HEK293 (cell line): ENCODE data around the gene RBM17.

Experiments used
- CTCF ChIA-PET: fragments of 350-600 bp; formaldehyde crosslinking; extraction: SDS; loops from one replicate; lab custom pipeline; 2021; ENCODE audit warnings: antibody characterized with exemption; lab: Yijun Ruan, JAX
- POLR2A ChIA-PET: fragments of 300-600 bp; formaldehyde crosslinking; extraction: SDS; loops from one replicate; lab custom pipeline; 2020; ENCODE audit warnings: antibody characterized with exemption, inconsistent platforms; lab: Yijun Ruan, JAX
- H3K27ac ChIP-seq: fragments of 200-500 bp; sonication (Bioruptor generic); 2 replicates; pipeline ENCODE4 v1.5.1; 2014; ENCODE audit warnings: low read depth, low read length, control low read depth, inconsistent platforms; ENCODE audit errors: extremely low read depth
- H3K36me3 ChIP-seq, 2 experiments: fragments of 200-500 bp in 1 of 2; sonication (Bioruptor generic) in 1 of 2; 1 replicate in 1 of 2; 2 replicates in 1 of 2; pipeline ENCODE4 v1.5.1; 2014 to 2017; ENCODE audit warnings: inconsistent platforms in 2 of 2, low read length in 2 of 2; ENCODE audit not compliant: control insufficient read depth in 2 of 2, insufficient read depth in 1 of 2
- H3K4me1 ChIP-seq: fragments of 200-500 bp; sonication (Bioruptor generic); 2 replicates; pipeline ENCODE4 v1.5.1; 2014; ENCODE audit warnings: mild to moderate bottlenecking, low read length, inconsistent platforms; ENCODE audit not compliant: control insufficient read depth, insufficient read depth
- H3K4me3 ChIP-seq: 2 replicates; pipeline ENCODE4 v1.5.1; 2011; ENCODE audit warnings: low read depth, mild to moderate bottlenecking, control low read depth, low read length, moderate library complexity
- H3K9me3 ChIP-seq: fragments of 200-500 bp; sonication (Bioruptor generic); 2 replicates; pipeline ENCODE4 v1.5.1; 2014; ENCODE audit warnings: low read depth, low read length, inconsistent platforms; ENCODE audit not compliant: control insufficient read depth, insufficient read depth
- BCL11A ChIP-seq: fragments of 450-650 bp; formaldehyde crosslinking; IDR thresholded peaks from 2 replicates; pipeline ENCODE4 v1.5.1; 2016; ENCODE audit warnings: low read depth, missing biosample characterization, missing genetic modification characterization
- HIC1 ChIP-seq: fragments of 450-650 bp; formaldehyde crosslinking; IDR thresholded peaks from 2 replicates; pipeline ENCODE4 v1.5.1; 2016; ENCODE audit warnings: missing biosample characterization, missing genetic modification characterization
- HOXA7 ChIP-seq: sonication (generic); formaldehyde crosslinking; IDR thresholded peaks from 2 replicates; pipeline ENCODE4 v1.8.1; 2022; ENCODE audit warnings: missing genetic modification reagents, borderline replicate concordance
- HOXC10 ChIP-seq: sonication (generic); formaldehyde crosslinking; IDR thresholded peaks from 2 replicates; pipeline ENCODE4 v1.8.1; 2023; ENCODE audit warnings: mild to moderate bottlenecking, missing genetic modification reagents
- KLF1 ChIP-seq: fragments of 450-650 bp; formaldehyde crosslinking; IDR thresholded peaks from 2 replicates; pipeline ENCODE4 v1.5.1; 2016; ENCODE audit warnings: missing biosample characterization, missing genetic modification characterization
- PRDM1 ChIP-seq: fragments of 450-650 bp; formaldehyde crosslinking; IDR thresholded peaks from 2 replicates; pipeline ENCODE4; 2016; ENCODE audit warnings: missing biosample characterization, missing genetic modification characterization
- RBAK ChIP-seq: fragments of 450-650 bp; formaldehyde crosslinking; IDR thresholded peaks from 2 replicates; pipeline ENCODE4 v1.5.1; 2016; ENCODE audit warnings: missing biosample characterization, missing genetic modification characterization
- REST ChIP-seq: fragments of 450-650 bp; formaldehyde crosslinking; IDR thresholded peaks from 2 replicates; pipeline ENCODE4 v1.5.1; 2016; ENCODE audit warnings: missing biosample characterization, missing genetic modification characterization
- YY1 ChIP-seq: fragments of 450-650 bp; formaldehyde crosslinking; IDR thresholded peaks from 2 replicates; pipeline ENCODE4 v1.5.1; 2018; ENCODE audit warnings: missing biosample characterization, missing genetic modification characterization
- ZBTB17 ChIP-seq: fragments of 450-650 bp; formaldehyde crosslinking; IDR thresholded peaks from 2 replicates; pipeline ENCODE4 v1.5.1; 2016; ENCODE audit warnings: missing biosample characterization, missing genetic modification characterization
- ZBTB49 ChIP-seq: fragments of 450-650 bp; formaldehyde crosslinking; IDR thresholded peaks from 2 replicates; pipeline ENCODE4 v1.5.1; 2016; ENCODE audit warnings: missing biosample characterization, missing genetic modification characterization, low read depth
- ZBTB8A ChIP-seq: fragments of 450-650 bp; formaldehyde crosslinking; IDR thresholded peaks from 2 replicates; pipeline ENCODE4 v1.5.1; 2016; ENCODE audit warnings: missing biosample characterization, missing genetic modification characterization
- ZNF132 ChIP-seq: fragments of 450-650 bp; formaldehyde crosslinking; IDR thresholded peaks from 2 replicates; pipeline ENCODE4 v1.5.1; 2017; ENCODE audit warnings: missing biosample characterization, missing genetic modification characterization, borderline replicate concordance
- ZNF157 ChIP-seq: fragments of 450-650 bp; formaldehyde crosslinking; IDR thresholded peaks from 2 replicates; pipeline ENCODE4 v1.5.1; 2016; ENCODE audit warnings: missing biosample characterization, missing genetic modification characterization
- ZNF16 ChIP-seq: fragments of 450-650 bp; formaldehyde crosslinking; IDR thresholded peaks from 2 replicates; pipeline ENCODE4 v1.5.1; 2016; ENCODE audit warnings: low read depth, missing biosample characterization, missing genetic modification characterization
- ZNF184 ChIP-seq: fragments of 450-650 bp; IDR thresholded peaks from 2 replicates; pipeline ENCODE4 v1.5.1; 2018; ENCODE audit warnings: missing biosample characterization, mild to moderate bottlenecking, missing genetic modification characterization
- ZNF354C ChIP-seq: fragments of 450-650 bp; formaldehyde crosslinking; IDR thresholded peaks from 2 replicates; pipeline ENCODE4 v1.5.1; 2016; ENCODE audit warnings: missing biosample characterization, missing genetic modification characterization, low read depth, borderline replicate concordance
- ZNF404 ChIP-seq: fragments of 450-650 bp; formaldehyde crosslinking; IDR thresholded peaks from 2 replicates; pipeline ENCODE4 v1.5.1; 2017; ENCODE audit warnings: missing biosample characterization, missing genetic modification characterization
- ZNF596 ChIP-seq: fragments of 450-650 bp; IDR thresholded peaks from 2 replicates; pipeline ENCODE4 v1.5.0; 2018; ENCODE audit warnings: missing biosample characterization, mild to moderate bottlenecking, missing genetic modification characterization, moderate library complexity
- ZNF623 ChIP-seq: fragments of 450-650 bp; formaldehyde crosslinking; IDR thresholded peaks from 2 replicates; pipeline ENCODE4 v1.5.1; 2016; ENCODE audit warnings: missing biosample characterization, missing genetic modification characterization
- ZNF701 ChIP-seq: fragments of 450-650 bp; formaldehyde crosslinking; IDR thresholded peaks from 2 replicates; pipeline ENCODE4 v1.5.1; 2016; ENCODE audit warnings: missing biosample characterization, missing genetic modification characterization
- ZNF707 ChIP-seq: fragments of 450-650 bp; formaldehyde crosslinking; IDR thresholded peaks from 2 replicates; pipeline ENCODE4 v1.5.1; 2016; ENCODE audit warnings: missing biosample characterization, missing genetic modification characterization
- ZNF747 ChIP-seq: fragments of 450-650 bp; formaldehyde crosslinking; IDR thresholded peaks from 2 replicates; pipeline ENCODE4 v1.5.1; 2016; ENCODE audit warnings: missing biosample characterization, missing genetic modification characterization
- ZNF768 ChIP-seq: fragments of 450-650 bp; formaldehyde crosslinking; IDR thresholded peaks from 2 replicates; pipeline ENCODE4 v1.5.1; 2018; ENCODE audit warnings: missing biosample characterization, mild to moderate bottlenecking, missing genetic modification characterization
- ZNF792 ChIP-seq: fragments of 450-650 bp; formaldehyde crosslinking; IDR thresholded peaks from 2 replicates; pipeline ENCODE4 v1.5.1; 2016; ENCODE audit warnings: missing biosample characterization, missing genetic modification characterization

RBM17 gene

GRCh38 chr10:6068006-6068405, 20.8 kb upstream of the RBM17 start:
- no peaks in the 10 kb centered on the region for H3K9me3 ChIP-seq
- TF ChIP-seq PRDM1 (tag by site-specific recombination) (0 out of 2 replicates have a peak, but pooled peaks have one; percentile 15), ZNF747 (tag by site-specific recombination) (no peak)
- TF ChIP-seq, all 188 proteins: peak for 1
- Histone ChIP-seq H3K4me3 (no peak overlapping the region), H3K4me1 (no peaks in the 10 kb centered on the region), H3K27ac (no peak overlapping the region), H3K36me3 (no peaks in the 10 kb centered on the region)
- ChIA-PET CTCF (no interaction called here), POLR2A (no interaction called here)

- ChIA-PET CTCF (no interaction called here), POLR2A (no interaction called here)
- no peaks in the 10 kb centered on the region for H3K36me3 ChIP-seq
- H3K9me3 ChIP-seq: no peaks in the 10 kb centered on the region
- H3K4me1 ChIP-seq: no peaks in the 10 kb centered on the region
- H3K27ac ChIP-seq: no peak overlapping the region
- H3K4me3 ChIP-seq: no peak overlapping the region
- TF ChIP-seq HOXA7 (CRISPR knock-in tag) (no peak), ZNF768 (tag by site-specific recombination) (no peak), ZNF404 (tag by site-specific recombination) (no peak), ZNF184 (no peak), ZNF596 (tag by site-specific recombination) (no peak), ZBTB49 (tag by site-specific recombination) (no peak), ZNF16 (no peak), RBAK (tag by site-specific recombination) (no peak), ZNF792 (tag by site-specific recombination) (no peak), REST (tag by site-specific recombination) (no peak), ZBTB8A (tag by site-specific recombination) (no peak), BCL11A (tag by site-specific recombination) (no peak), ZNF701 (tag by site-specific recombination) (no peak), ZNF157 (no peak)
Measured at GRCh38 chr10:6068422-6068821, 20.4 kb upstream of the RBM17 start.

- TF ChIP-seq ZNF707 (tag by site-specific recombination): no peak
- TF ChIP-seq ZNF623: no peak
- TF ChIP-seq ZNF354C (tag by site-specific recombination): no peak
- TF ChIP-seq YY1 (tag by site-specific recombination): no peak
- TF ChIP-seq ZNF132: no peak
- TF ChIP-seq HOXC10 (CRISPR knock-in tag): no peak
- TF ChIP-seq HIC1: no peak
- TF ChIP-seq KLF1 (tag by site-specific recombination): no peak
- no peak for TF ChIP-seq ZBTB17 (tag by site-specific recombination)
- no peak overlapping the region for H3K27ac ChIP-seq
- CTCF ChIA-PET: no interaction called here
- POLR2A ChIA-PET: no interaction called here
- no peak overlapping the region for H3K4me3 ChIP-seq
- no peaks in the 10 kb centered on the region for H3K9me3 ChIP-seq
- no peaks in the 10 kb centered on the region for H3K36me3 ChIP-seq
- H3K4me1 ChIP-seq: no peaks in the 10 kb centered on the region
Measured at GRCh38 chr10:6069081-6069931, 19.5 kb upstream of the RBM17 start.
